GM23338 (cell line): ENCODE measurements around the gene CNN2.

Experiments
- CREB1 ChIP-seq: fragments of 250-450 bp; sonication (Bioruptor Pico); IDR thresholded peaks from 2 replicates; pipeline ENCODE4 v1.5.0; 2020; ENCODE audit warnings: low read depth, mild to moderate bottlenecking, moderate library complexity
- EZH2 ChIP-seq: fragments of 200-600 bp; sonication (generic); IDR thresholded peaks from one replicate; pipeline ENCODE4 v1.8.0; 2017; ENCODE audit warnings: antibody characterized with exemption, mild to moderate bottlenecking, low read depth; ENCODE audit not compliant: unreplicated experiment
- EZH2phosphoT487 ChIP-seq: fragments of 200-600 bp; sonication (generic); IDR thresholded peaks from one replicate; pipeline ENCODE4 v1.8.1; 2018; ENCODE audit warnings: antibody characterized with exemption; ENCODE audit not compliant: unreplicated experiment
- NANOG ChIP-seq: IDR thresholded peaks from 2 replicates; pipeline ENCODE4 v1.6.1; 2016; ENCODE audit warnings: antibody characterized with exemption, borderline replicate concordance
- POLR2AphosphoS5 ChIP-seq: IDR thresholded peaks from 2 replicates; pipeline ENCODE4 v1.6.1; 2016; ENCODE audit warnings: antibody characterized with exemption, low read depth
- REST ChIP-seq: IDR thresholded peaks from one replicate; pipeline ENCODE4 v1.6.1; 2018; ENCODE audit warnings: antibody characterized with exemption; ENCODE audit not compliant: unreplicated experiment
- TF ChIP-seq, protein P1 (sequence below), 2 experiments: fragments of 200-600 bp in 1 of 2; sonication (generic) in 1 of 2; conservative IDR thresholded peaks; 2 replicates each; pipeline versions ENCODE4 v1.5.1 to v1.6.1; 2016 to 2017; ENCODE audit warnings: antibody characterized with exemption in 2 of 2, low read depth in 2 of 2, mild to moderate bottlenecking in 2 of 2, moderate library complexity in 1 of 2

- TF ChIP-seq POLR2AphosphoS5 (no peak), EZH2 (no peak), NANOG (no peak), CREB1 (CRISPR knock-in tag) (no peak), EZH2phosphoT487 (no peak), REST (no peak)
- TF ChIP-seq, protein P1, sequence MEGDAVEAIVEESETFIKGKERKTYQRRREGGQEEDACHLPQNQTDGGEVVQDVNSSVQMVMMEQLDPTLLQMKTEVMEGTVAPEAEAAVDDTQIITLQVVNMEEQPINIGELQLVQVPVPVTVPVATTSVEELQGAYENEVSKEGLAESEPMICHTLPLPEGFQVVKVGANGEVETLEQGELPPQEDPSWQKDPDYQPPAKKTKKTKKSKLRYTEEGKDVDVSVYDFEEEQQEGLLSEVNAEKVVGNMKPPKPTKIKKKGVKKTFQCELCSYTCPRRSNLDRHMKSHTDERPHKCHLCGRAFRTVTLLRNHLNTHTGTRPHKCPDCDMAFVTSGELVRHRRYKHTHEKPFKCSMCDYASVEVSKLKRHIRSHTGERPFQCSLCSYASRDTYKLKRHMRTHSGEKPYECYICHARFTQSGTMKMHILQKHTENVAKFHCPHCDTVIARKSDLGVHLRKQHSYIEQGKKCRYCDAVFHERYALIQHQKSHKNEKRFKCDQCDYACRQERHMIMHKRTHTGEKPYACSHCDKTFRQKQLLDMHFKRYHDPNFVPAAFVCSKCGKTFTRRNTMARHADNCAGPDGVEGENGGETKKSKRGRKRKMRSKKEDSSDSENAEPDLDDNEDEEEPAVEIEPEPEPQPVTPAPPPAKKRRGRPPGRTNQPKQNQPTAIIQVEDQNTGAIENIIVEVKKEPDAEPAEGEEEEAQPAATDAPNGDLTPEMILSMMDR (conservative IDR thresholded peaks at IDR 0.05; ENCODE audit: low read depth in 2 of 2), result no peak
Measured at GRCh38 chr19:1015782-1016646, 10.4 kb upstream of the CNN2 start.
